ENCODE data around the gene EPB41L5.
"Not testable (repeated sequence)": the region's sequence is repeated elsewhere in the genome, so short reads cannot be mapped to it uniquely, and the experiment has no call there.

Gene EPB41L5

DNA sequence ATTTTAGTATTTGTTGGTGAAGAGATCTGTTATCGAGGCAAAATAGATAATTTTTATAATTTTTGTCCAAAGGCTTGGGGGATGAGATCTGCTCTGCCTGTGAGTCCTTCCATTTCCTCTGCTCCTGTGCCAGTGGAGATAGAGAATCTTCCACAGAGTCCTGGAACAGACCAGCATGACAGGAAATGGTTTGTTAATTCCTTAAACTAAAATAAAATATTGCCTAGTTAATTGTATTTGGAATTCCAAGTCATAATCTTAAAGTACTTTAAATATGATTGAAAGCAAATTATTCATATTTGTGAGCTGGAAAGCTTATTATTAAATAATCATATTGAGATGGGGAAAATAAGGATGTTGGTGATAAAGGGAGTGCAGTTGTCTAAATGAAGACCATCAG lies 87.8 kb downstream of the EPB41L5 start:
- no peak for DNase-seq (ENCODE audit: low read depth)

DNA sequence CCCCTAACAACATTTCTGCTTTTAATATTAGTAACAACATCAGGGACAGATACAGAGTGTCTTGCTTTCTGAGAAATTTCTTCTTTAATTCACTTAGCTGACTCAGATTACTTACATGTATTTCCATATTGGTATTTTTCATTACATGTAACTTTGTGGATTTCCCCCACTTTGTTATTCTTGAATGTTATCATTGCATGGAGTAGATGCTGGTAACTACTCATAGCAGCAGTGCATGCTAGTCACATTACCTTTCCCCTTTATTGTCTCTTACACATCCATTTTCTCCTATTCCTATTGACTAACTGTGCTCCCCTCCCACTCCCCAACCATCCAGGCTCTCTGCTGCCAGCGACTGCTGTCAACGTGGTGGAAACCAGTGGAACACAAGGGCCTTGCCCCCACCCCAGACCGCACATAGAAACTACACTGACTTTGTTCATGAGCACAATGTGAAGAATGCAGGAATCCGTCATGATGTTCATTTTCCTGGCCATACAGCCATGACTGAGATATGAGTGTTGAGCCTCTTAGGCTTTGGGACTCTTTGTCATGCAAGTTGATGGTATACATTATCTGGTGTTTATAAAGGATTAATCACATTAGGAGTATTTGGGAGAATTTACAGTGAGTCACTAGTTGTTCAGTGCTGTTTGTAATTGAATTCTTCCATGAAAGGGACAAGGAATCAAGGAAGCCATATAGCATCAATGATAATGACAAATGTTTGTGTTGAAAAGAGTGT lies 91.0 kb downstream of the EPB41L5 start:
- DNase-seq (ENCODE audit: low read depth), result no peak

DNA sequence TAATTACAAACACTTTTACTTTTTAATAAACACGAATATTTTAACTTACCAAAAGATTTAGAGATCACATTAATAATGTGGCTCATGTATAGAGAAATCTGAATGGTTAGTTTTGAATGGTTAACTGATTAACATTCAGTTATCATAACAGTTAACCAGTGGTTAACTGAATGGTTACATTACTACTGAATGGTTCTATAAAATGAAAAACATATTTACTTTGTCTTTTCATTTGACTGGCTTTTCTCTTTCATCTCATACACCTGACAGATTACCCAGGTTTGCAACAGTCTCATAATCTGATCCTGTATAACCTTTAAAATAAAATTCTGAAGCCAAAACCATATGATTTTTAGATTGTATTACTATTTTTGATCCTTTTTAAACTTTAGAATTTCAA lies 91.9 kb downstream of the EPB41L5 start:
- no peak for DNase-seq (ENCODE audit: low read depth)

DNA sequence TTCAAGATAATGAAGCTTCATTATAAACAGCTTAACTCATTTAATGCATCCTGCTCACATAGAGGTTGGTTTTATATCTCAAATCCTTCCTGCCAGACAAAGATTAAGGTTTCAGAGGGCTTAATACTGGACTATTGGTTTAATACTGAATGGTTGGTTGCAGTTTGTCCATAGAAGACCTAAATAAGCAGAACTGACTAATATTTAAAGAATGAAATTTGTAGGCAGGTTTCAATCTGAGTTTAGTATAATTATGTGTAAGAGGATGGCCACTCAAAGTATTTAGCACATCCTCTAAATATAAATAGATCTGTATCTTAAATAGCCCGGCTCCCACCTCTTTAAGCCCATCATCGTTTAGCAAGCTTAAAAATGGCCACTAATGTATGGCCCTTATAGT lies 92.5 kb downstream of the EPB41L5 start:
- DNase-seq (ENCODE audit: low read depth), result no peak

DNA sequence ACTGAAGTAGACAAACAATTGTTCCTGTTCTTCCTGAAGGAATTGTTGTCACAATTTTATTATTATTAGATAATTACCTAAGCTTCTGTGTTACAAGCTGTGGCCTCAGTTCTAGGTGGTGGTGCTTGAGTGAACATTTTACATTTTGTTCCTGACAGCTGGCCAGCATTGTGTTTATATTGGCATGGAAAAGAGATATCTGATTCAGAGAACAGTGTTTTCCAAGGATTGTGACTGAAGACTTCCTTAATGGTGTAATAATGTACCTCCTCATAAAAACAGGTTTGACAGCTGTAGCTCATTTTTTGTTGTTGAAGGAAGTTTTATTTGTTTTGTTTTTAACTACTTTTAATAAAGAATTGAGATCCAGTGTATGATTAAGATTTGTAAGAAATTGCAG lies 95.2 kb downstream of the EPB41L5 start:
- DNase-seq (ENCODE audit: low read depth), result no peak

DNA sequence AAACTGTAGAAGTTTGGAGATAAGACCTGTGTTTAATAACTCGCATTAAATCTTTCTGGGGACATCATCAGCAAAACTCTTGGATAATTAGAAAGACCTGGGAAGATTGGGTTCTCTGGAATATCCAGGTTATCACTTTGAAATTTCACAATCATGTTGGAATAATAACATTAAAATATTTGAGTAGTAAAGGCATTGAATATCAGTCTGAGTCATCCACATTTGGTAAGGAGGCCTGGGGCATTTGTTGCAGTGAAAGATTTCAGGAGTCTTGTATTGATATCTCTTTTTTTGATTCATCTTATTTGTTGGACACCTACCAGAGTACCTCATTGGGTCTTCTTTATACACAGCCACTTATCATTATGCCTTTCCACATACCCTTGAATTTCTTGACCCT lies 95.9 kb downstream of the EPB41L5 start:
- DNase-seq (ENCODE audit: low read depth), result no peak

DNA sequence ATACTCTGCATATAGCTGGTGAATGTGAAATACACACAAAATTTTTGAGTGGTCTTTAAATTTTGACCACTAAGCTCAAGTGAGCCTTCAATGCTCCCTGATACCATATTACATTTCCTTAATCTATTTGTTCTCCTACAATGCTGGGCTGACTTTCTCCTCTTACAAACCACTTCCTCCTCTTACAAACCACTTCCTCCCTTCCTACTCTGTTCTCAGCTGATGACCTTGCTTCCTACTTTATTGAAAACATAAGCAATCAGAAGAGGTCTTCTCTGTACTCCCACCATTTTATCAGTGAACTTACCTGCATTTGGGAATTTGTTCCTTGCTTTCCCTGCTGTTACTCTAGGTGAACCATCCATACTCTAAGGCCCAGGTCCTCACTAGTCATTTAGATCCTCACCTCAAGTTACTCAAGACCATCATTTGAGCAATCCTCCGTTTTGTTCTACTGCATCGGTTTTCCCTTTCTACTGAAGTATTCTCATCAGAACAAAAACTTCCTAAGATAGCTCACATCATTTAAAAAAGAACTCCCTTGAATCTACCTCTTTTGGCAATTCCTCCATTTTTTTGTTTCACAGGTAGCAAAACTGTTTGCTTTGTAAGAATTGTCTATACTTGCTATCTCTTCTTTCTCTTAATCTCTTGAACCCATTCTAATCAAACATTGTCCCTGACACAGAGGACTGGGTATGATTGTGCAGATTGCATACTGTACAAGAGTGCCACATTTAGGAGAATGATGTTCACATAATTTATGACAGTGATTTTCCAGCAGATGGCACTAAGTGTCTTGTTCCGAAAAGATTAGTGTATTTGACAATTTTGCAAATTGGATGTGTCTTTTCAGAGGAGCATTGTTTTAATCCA lies 96.5 kb downstream of the EPB41L5 start:
- no peak for DNase-seq (ENCODE audit: low read depth)

DNA sequence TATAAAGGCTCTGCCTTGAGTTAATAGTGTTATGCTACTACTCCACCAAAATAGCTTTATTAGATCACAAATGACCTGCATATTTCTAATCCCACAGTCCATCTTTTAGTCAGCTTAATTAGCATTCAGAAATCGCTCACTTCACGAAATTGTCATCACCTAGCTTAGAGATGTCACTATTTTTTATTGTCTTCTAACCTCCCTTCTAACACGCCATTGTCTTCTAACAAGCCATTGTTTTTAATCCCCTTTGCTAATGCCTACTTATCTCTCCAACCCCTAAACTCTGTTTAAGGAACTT lies 97.1 kb downstream of the EPB41L5 start:
- DNase-seq (ENCODE audit: low read depth), result no peak

DNA sequence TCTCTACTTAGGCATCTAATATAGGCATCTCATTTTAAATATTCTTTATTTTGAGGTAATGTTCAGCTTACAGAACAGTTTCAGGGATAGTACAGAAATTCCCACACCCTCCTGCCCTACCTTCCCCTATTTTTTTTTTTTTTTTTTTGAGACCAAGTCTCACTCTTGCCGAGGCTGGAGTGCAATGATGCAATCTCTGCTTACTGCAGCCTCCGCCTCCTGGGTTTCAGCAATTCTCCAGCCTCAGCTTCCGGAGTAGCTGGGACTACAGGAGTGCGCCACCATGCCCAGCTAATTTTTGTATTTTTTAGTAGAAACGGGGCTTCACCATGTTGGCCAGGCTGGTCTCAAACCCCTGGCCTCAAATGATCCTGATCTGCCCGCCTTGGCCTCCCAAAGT lies 97.6 kb downstream of the EPB41L5 start:
- DNase-seq (ENCODE audit: low read depth), result no peak

DNA sequence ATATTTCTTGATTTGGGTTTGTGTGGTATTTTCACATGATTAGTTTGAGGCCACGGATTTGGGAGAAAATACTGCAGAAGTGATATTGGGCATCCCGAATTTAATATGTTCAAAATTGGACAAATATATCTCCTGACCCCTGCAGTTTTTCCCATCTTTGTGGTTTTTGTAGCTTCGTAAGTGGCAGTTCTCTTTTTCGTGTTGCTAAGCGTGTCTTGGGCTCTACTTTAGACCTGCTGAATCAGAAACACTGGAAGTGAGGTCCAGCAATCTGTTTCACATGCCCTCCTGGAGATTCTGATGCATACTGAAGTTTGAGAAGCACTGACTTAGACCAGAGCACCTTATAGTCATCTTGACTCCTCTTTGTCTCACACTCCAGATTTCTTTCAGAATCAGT lies 98.3 kb downstream of the EPB41L5 start:
- no peak for DNase-seq (ENCODE audit: low read depth)

DNA sequence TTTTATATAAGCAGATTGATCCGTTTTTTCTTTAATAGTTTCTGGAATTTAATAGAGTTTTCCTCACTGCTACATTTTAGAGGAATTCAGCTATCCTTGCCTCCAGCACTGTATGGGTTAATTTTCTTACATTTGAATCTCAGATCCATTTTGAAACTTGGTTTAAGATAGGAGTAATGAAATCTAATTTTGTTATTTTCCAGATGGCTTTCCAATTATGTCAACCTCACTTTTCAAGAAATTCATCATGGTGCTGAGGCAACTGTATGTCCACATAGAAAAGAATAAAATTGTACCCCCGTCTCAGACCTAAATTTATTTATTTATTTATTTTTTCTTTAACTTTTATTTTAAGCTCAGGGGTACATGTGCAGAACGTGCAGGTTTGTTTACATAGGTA lies 105.1 kb downstream of the EPB41L5 start:
- no peak for DNase-seq (ENCODE audit: low read depth)

DNA sequence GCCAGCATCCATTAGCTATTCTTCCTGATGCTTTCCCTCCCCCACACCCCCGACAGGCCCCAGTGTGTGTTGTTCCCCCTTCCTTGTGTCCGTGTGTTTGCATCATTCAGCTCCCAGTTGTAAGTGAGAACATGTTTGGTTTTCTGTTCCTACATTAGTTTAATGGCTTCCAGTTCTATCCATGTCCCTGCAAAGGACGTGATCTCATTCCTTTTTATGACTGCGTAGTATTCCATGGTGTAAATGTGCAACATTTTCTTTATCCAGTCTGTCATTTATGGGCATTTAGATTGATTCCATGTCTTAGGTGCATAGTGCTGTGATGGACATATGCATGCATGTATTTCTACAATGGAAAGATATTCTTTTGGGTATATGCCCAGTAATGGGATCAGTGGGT lies 105.6 kb downstream of the EPB41L5 start:
- DNase-seq (ENCODE audit: low read depth), result no peak

DNA sequence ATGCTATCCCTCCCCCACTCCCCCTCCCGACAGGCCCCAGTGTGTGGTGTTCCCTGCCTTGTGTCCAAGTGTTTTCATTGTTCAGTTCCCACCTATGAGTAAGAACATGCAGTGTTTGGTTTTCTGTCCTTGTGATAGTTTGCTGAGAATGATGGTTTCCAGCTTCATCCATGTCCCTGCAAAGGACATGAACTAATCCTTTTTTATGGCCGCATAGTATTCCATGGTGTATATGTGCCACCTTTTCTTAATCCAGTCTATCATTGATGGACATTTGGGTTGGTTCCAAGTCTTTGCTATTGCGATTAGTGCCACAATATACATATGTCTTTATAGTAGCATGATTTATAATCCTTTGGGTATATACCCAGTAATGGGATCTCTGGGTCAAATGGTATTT lies 108.5 kb downstream of the EPB41L5 start:
- DNase-seq (ENCODE audit: low read depth), result not testable (repeated sequence)

DNA sequence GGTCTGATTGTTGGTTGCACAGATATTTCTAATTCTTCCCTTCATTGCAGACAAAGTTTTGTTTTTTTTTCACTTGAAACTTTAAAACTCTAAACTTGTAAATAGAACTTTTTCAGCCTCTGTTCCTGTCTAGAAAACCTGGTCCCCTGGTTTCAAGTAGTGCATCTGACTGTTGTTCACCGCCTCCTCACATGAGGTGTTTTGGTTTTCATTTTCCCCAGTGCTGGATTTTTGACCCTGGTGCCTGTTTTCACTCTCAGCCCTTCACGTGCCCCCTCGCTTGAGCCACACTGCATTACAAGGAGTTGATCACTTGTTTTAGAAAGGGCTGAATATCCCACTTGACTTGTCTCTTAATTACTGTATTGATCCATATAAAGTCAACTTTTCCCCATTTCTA lies 110.2 kb downstream of the EPB41L5 start:
- no peak for DNase-seq (ENCODE audit: low read depth)

DNA sequence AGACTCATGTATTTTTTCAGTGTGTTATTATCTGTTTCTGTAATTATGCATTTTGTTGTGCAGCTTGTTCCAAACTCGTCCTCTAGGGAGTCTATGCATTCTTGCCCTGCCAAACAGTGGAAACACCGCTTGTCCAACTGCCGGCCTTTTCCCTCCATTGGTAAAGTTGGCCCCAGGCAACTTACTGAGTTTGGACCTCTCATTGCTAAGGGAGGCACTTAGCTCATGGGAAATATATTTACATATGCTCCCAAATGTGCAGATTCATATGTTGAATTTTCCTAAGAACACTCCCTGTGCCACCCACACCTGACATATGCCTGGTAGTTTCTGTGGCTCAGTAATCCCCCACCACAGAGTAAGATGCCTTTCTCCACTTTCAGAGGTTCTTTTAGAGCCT lies 112.3 kb downstream of the EPB41L5 start:
- DNase-seq (ENCODE audit: low read depth), result no peak

DNA sequence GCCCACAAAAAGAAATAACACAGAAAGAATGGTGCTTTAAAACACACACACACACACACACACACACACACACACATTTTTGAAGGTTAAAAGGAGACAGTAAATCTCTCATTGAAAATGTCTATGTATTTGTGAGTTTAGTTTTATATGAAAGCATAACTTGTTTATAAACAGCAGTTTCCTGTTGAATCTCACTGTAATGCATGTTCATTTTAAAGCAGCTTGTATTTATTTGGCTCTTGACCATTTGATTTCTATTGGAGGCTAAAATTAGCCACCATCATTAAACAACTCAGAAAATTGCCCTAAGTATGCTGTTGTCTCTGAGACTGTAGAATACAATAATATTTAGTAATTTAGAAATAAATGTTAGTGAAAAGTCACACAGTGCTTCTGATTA lies 115.3 kb downstream of the EPB41L5 start:
- DNase-seq (ENCODE audit: low read depth), result no peak

DNA sequence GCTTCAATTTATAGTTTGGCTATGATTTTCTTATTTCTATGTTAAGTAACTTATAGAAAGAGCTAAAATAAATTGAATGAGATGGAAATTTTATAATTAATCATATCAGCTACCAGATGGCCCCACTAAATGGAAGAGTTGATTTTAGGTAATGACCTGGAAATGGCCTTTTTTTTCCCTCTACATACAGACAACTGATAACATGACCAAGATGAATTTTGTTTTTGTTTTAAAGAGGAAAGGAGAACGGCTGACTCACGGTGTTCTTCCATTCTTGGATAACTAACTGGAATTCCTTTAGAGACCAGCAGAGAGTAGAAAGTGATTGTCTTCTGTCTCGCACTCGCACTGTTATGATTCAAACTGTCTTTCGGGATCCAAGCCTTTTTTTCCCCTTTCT lies 119.3 kb downstream of the EPB41L5 start:
- DNase-seq (ENCODE audit: low read depth), result no peak

DNA sequence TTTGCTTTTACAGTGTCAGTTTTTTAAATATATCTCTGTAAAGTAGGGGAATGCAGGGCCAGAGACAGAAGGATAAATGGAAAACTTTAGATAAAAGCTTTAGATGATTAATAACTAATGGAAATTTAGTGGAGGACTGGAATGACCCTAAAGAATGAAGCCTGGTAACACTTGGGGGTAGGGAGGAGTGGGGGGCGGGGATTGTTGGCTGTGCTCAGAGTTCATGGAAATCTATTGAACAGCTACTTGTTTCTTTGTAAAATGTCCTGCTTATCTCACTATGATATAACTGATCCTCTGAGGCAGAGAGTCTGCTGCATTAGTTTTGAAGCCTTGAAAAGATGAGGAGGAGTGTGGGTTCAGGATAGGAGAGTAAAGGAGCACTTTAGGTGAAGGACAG lies 119.8 kb downstream of the EPB41L5 start:
- no peak for DNase-seq (ENCODE audit: low read depth)

DNA sequence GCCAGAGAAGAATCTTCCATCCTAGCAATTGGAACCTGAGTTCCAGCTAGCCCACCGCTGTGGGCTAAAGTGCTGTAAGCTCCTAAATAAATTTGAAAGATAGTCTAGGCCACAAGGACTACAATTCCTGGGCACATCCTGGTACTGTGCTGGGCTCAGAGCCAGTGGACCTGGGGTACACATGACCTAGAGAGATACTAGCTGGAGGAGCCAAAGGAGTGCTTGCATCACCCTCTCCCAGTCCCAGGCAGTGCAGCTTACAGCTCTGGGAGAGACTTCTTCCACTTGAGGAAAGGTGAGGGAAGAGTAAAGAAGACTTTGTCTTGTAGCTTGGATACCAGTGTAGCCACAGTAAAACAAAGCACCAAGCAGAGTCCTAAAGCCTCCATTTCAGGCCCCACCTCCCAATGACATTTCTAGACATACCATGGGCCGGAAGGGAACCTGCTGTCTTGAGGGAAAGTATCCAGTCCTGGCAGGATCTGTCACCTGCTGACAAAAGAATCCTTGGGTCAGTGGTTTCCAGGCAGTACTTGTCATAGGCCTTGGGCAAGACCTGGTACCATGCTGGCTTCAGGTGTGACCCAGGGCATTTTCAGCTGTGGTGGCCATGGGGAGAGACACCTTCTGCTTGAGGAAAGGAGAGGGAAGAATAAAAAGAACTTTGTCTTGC lies 120.8 kb downstream of the EPB41L5 start:
- DNase-seq (ENCODE audit: low read depth), result no peak

DNA sequence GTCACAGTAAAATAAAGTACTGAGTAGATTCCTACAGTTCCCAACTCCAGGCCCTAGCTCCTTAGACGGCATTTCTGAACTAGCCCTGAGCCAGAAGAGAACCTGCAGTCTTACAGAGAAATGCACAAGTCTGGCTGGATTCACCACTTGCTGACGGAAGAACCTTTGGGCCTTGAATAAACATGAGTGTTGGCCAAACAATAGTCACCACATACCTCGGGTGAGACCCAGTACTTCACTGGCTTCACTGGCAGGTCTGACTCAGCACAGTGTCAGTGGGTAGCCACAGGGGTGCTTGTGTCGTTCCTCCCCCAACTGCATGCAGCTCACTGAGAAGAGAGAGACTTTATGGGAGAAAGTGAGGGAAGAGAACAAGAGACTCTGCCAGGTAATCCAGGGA lies 121.4 kb downstream of the EPB41L5 start:
- no peak for DNase-seq (ENCODE audit: low read depth)

DNA sequence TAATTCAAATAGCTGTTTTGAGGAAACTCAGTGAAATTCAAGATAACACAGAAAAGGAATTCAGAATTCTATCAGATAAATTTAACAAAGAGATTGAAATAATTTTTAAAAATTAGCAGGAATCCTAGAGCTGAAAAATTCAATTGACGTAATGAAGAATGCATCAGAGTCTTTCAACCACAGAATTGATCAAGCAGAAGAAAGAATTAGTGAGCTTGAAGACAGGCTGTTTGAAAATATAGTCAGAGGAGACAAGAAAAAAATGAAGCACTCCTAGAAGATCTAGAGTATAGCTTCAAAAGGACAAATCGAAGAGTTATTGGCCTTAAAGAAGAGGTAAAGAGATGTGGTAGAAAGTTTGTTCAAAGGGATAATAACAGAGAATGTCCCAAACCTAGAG lies 122.1 kb downstream of the EPB41L5 start:
- not testable (repeated sequence) for DNase-seq (ENCODE audit: low read depth)

DNA sequence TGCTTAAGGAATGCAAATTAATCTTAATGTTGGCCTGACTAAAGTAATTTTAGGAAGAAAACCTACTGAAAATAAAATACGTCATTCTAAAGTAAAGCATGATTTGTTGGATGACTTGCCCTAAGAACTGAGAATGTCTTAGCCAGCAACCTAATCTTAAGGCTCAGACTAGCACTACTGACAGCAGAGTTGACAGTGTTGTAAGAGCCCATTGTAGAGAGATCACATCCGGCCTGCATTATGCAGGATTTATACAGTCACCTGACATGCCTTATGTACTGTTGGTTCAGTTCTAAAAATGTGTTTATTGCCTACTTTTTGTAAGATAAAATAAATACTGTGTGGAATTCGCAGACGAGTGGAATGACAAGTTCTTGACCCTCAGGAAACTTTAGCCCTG lies 128.0 kb downstream of the EPB41L5 start:
- no peak for DNase-seq (ENCODE audit: low read depth)

All from stimulated activated CD8-positive, alpha-beta memory T cell treated with anti-CD3 and anti-CD28 coated beads, Interleukin-4, amount 100 ng/mL, for 24 hours (primary cell).